Thyroid gland (tissue), 4 donors: ENCODE measurements around the gene SEMA4C. TPM values are rescaled to one million over a fixed set of nuclear protein-coding genes. Genes with fewer than 3 reads are reported as not detected.

Experiments used
- DNase-seq, 2 donors: peaks; one replicate each; pipeline ENCODE4 v3.0.0-alpha.2; 2019
- H3K27ac ChIP-seq, 3 donors: fragments of 200-600 bp; sonication (generic); 1 replicate in 2 of 3; 2 replicates in 1 of 3; pipeline ENCODE4 v1.5.1; 2016 to 2019; ENCODE audit warnings: mild to moderate bottlenecking in 1 of 3, moderate library complexity in 1 of 3
- H3K27me3 ChIP-seq: fragments of 200-600 bp; sonication (generic); one replicate; pipeline ENCODE4 v1.5.1; 2019
- H3K36me3 ChIP-seq, 2 donors: fragments of 200-600 bp; sonication (generic); one replicate each; pipeline ENCODE4 v1.5.1; 2016 to 2019
- H3K4me1 ChIP-seq, 2 donors: fragments of 200-600 bp; sonication (generic); one replicate each; pipeline ENCODE4 v1.5.1; 2017 to 2019
- H3K4me3 ChIP-seq, 3 donors: fragments of 200-600 bp; sonication (generic); replicated peaks in 1 of 3; 1 replicate in 2 of 3; 2 replicates in 1 of 3; pipeline ENCODE4 v1.5.1; 2016; ENCODE audit warnings: mild to moderate bottlenecking in 1 of 3
- H3K9me3 ChIP-seq: fragments of 200-600 bp; sonication (generic); one replicate; pipeline ENCODE4 v1.5.1; 2017
- CTCF ChIP-seq, 6 experiments: fragments of 200-600 bp in 3 of 6; fragments of 450-650 bp in 3 of 6; sonication (generic) in 3 of 6; IDR thresholded peaks; one replicate each; pipeline ENCODE4 v1.5.1; 2016 to 2019; ENCODE audit warnings: antibody characterized with exemption in 6 of 6, mild to moderate bottlenecking in 2 of 6, inconsistent platforms in 1 of 6, moderate library complexity in 1 of 6
- POLR2A ChIP-seq, 2 donors: fragments of 450-650 bp; IDR thresholded peaks; one replicate each; pipeline ENCODE4 v1.6.1; 2017; ENCODE audit warnings: antibody characterized with exemption in 2 of 2, mild to moderate bottlenecking in 2 of 2, moderate library complexity in 1 of 2
- WGBS, 2 donors: methylation state at CpG; one replicate each; pipeline ENCODE4 v1.1.5; 2017; 5-methylcytosine and 5-hydroxymethylcytosine counted together
- intact Hi-C: fragments of 100-400 bp; cut with DNase I; formaldehyde crosslinking; loops from one replicate; pipeline ENCODE4 v1.15.1; 2023
- total RNA-seq, 4 donors: library from RNA; depleted of rRNA; stranded (reverse); fragments of >200 nt; gene quantifications; one replicate each; pipeline ENCODE4 v1.2.3, GENCODE V29; 2016

SEMA4C gene
- total RNA-seq, 4 donors from 2014 or later, result 14.5 to 21.7 (median 19.3) TPM

DNA sequence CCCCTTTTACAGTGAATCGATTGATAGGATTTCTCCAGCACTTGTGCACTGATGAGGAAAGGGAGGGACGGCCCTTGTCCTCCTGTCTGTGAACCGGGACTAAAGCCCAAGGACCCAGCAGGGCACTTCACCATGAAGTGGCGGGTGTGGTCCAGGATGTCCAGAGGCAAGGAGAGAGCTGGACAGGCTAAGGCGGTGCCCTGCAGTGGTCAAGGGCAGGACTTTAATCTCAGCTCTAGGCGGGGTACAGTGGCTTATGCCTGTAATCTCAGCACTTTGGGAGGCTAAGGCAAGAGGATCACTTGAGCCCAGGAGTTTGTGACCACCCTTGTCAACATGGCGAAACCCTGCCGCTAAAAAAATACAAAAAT is 28.2 kb upstream of the SEMA4C start:
- DNase-seq, result peak; percentile 40 to 51
- H3K36me3 ChIP-seq, result no peaks in the 10 kb centered on the region
- TF ChIP-seq POLR2A (IDR thresholded peaks at IDR 0.05) (no peak), CTCF (IDR thresholded peaks at IDR 0.05) (no peak)
- intact Hi-C loops, result no loop called here
- H3K9me3 ChIP-seq, result no peaks in the 10 kb centered on the region
- peaks cover 10 to 32% of the 10 kb centered on the region in 2 donors for H3K4me1 ChIP-seq
- no peaks in the 10 kb centered on the region for H3K27me3 ChIP-seq
- H3K27ac ChIP-seq, result no peak overlapping the region
- 55 to 57% methylated on average over 7 to 8 of the region's 8 CpGs for WGBS, 2 donors
- no peak overlapping the region for H3K4me3 ChIP-seq

- 75 to 78% methylated on average over 11 of the region's 11 CpGs for WGBS, 2 donors
- Histone ChIP-seq H3K4me1 (peaks cover 10 to 32% of the 10 kb centered on the region in 2 donors), H3K27ac (no peak overlapping the region), H3K4me3 (no peak overlapping the region), H3K36me3 (no peaks in the 10 kb centered on the region), H3K27me3 (no peaks in the 10 kb centered on the region), H3K9me3 (no peaks in the 10 kb centered on the region)
- no peak for DNase-seq
- no peak for TF ChIP-seq CTCF (IDR thresholded peaks at IDR 0.05)
- no peak for TF ChIP-seq POLR2A (IDR thresholded peaks at IDR 0.05)
- intact Hi-C loops, result no loop called here
Measured at GRCh38 chr2:96897491-96898134, 27.7 kb upstream of the SEMA4C start.

- Histone ChIP-seq H3K4me1 (peaks cover 10 to 43% of the 10 kb centered on the region in 2 donors), H3K9me3 (no peaks in the 10 kb centered on the region), H3K36me3 (no peaks in the 10 kb centered on the region), H3K4me3 (no peak overlapping the region), H3K27ac (peak overlapping the region in 1 of 3 donors; percentile 17), H3K27me3 (no peaks in the 10 kb centered on the region)
- intact Hi-C loops, result no loop called here
- peak; percentile 39 to 54 for DNase-seq
- TF ChIP-seq CTCF (IDR thresholded peaks at IDR 0.05), result no peak
- TF ChIP-seq POLR2A (IDR thresholded peaks at IDR 0.05), result no peak
- 84 to 93% methylated on average over 10 to 15 of the region's 18 CpGs for WGBS, 2 donors
Measured at GRCh38 chr2:96895746-96896651, 26.1 kb upstream of the SEMA4C start.

- peaks cover 10 to 50% of the 10 kb centered on the region in 2 donors for H3K4me1 ChIP-seq
- TF ChIP-seq POLR2A (IDR thresholded peaks at IDR 0.05), result no peak
- TF ChIP-seq CTCF (IDR thresholded peaks at IDR 0.05), result no peak
- H3K4me3 ChIP-seq, result no peak overlapping the region
- no peaks in the 10 kb centered on the region for H3K27me3 ChIP-seq
- intact Hi-C loops, result no loop called here
- DNase-seq, result no peak
- WGBS, 2 donors, result 81 to 95% methylated on average over 9 of the region's 10 CpGs
- H3K9me3 ChIP-seq, result no peaks in the 10 kb centered on the region
- peak overlapping the region in 1 of 3 donors; percentile 17 for H3K27ac ChIP-seq
- H3K36me3 ChIP-seq, result no peaks in the 10 kb centered on the region
Measured at GRCh38 chr2:96895032-96895745, 25.3 kb upstream of the SEMA4C start.
